ENCODE data around the gene MYMK.

The MYMK gene

GRCh38 chr9:133499132-133499891 is 25.4 kb downstream of the MYMK start:
- no peak for DNase-seq

GRCh38 chr9:133496861-133497842 is 27.6 kb downstream of the MYMK start:
- DNase-seq = no peak

GRCh38 chr9:133495327-133496293 is 29.1 kb downstream of the MYMK start:
- DNase-seq = no peak

- no peak for DNase-seq
These were observed 30.0 kb downstream of the MYMK start for GRCh38 chr9:133494636-133495326.

DNA sequence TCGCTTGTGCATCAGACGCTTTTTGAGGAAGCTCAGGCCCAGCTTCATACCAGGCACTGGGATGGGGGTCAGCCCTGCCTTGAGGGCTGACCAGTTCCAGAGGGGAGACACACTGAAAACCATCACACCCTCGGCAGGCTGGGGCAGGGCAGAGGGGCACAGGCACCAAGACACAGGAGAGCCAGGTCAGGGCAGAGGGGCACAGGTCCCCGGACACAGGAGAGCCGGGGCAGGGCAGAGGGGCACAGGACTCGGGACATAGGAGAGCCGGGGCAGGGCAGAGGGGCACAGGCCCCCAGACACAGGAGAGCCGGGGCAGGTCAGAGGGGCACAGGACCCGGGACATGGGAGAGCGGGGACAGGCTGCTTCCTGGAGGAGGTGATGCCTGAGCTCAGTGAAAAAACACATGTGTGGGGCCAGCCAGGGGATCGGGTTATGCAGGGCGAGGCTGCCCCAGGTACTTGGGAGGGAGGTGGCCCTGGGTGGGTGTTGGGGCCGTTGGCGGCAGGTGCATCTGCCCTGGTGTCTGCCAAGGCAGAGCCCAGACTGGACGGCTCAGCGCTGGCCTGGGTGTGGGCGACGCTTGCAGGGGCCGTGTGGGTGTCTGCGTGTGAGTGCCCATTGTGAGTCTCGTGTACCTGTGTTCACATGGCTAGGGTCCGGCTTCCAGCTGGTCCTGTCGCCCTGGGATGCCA is 30.8 kb downstream of the MYMK start:
- DNase-seq = no peak

DNA sequence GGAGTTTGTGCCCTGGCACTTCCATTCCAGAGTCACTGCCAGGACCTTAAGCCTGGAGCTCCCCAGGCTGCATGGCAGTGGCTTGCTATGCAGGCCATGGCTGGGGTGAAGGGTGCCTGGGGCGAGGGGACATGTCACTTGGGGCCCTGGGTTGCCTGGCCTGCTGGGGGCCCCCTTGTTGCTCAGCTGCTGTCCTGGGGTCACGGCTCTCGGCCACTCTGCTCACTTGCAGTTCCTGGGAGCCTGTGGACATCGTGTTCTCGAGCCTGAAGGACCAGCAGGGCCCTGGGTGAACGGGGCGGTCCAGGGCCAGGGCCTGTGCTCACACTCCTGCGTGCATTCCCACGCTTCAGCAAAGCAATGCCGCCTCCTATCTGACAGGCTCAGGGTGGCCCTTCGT is 31.3 kb downstream of the MYMK start:
- no peak for DNase-seq

DNA sequence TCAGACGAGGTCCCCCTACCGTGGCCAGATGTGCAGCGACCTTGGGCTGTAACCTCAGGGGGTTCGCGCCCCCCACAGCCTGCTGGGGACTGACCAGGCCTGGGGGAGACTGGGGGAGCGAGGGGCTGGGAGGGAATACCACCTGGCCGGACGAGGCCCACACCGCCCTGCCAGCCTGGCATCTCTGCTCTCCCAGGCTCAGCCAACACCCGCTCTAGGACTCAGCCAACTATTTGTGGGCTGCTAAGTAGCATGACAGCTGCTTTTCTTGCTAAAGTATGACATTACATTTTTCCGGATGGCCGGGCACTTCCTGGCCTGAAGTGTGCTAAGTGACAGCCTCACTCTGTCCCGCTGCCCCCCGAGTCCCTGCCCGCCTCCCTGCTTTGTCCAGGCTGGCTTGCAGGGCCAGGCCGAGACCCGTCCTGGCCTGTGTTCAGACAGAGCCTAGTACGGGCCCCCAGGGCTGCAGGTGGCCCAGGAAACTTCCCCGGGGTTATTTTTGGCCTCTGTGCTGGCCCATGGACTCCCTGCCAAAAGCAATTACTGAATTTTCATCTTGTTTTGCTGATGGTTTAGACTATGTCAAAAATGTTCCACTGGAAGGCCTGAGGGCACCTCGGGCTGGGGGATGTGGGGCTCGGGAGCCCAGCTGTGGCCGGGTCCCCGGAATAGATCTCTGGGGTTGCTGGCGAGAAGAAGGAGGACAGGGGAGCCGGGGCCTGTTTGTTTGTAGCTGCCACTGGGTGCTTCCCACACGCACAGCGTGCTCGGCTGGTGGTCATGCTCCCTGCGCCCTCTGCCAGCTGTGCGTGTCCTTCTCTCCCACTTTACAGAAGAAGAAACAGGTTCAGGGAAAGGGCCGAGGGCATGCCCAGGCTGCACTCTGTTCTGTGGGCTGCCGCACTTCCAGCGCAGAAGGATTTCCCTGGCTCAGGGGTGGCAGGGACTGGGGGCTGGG is 32.4 kb downstream of the MYMK start:
- no peak for DNase-seq

DNA sequence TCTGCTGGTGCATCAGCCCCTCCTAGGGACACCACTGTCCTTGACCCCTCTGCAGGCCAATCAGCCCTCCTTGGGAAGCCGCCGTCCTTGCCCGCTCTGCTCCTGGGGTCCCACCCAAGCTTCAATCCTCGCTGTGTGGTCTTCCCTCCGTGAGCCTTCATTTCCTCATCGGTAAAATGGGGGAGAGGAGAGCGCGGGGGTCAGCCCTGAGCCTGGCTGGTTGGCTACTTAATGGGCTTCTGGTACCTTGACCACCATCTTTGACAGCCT is 33.2 kb downstream of the MYMK start:
- no peak for DNase-seq

GRCh38 chr9:133490865-133491655 is 33.7 kb downstream of the MYMK start:
- DNase-seq = no peak

- DNase-seq = no peak
These were observed 34.5 kb downstream of the MYMK start for GRCh38 chr9:133490201-133490681.

GRCh38 chr9:133489253-133490190 is 35.2 kb downstream of the MYMK start:
- DNase-seq = no peak

GRCh38 chr9:133488686-133489252 is 36.0 kb downstream of the MYMK start:
- DNase-seq = no peak

- DNase-seq = no peak
These were observed 37.4 kb downstream of the MYMK start for GRCh38 chr9:133487331-133487725.

DNA sequence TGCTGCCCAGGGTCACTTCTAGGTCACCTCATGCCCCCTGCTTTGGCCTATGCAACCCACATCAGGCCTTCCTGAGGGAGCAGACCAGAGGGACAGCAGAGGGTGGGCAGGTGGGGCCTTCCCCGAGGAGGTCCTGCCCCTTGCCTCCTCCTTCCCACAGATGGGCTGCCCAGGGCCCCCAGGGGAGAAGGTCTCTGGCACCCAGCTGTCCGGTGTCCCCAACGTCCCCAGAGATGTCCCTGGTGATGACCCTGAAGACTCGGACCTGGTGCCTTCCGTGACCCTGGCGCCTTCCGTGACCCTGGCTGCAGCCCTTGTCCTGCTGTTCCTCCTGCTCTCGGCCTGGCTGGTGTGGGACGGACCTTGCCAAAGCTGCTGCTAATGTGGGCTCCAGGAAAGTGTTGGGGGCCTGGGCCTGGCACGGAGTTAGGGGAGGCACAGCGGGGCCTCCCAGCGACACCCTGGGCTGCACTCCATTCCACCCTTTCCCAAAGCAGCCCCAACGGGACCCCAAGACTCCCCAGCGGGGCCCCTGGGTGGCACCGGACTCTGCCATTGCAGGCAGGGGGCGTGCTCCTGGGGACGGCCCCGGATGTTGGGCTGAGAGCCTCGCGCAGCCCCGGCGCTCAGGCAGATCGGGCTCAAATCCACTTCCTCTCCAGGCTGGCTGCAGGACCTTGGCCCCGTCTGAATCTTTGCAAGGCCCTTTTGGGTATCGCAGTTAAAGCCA is 39.1 kb downstream of the MYMK start:
- no peak for DNase-seq

DNA sequence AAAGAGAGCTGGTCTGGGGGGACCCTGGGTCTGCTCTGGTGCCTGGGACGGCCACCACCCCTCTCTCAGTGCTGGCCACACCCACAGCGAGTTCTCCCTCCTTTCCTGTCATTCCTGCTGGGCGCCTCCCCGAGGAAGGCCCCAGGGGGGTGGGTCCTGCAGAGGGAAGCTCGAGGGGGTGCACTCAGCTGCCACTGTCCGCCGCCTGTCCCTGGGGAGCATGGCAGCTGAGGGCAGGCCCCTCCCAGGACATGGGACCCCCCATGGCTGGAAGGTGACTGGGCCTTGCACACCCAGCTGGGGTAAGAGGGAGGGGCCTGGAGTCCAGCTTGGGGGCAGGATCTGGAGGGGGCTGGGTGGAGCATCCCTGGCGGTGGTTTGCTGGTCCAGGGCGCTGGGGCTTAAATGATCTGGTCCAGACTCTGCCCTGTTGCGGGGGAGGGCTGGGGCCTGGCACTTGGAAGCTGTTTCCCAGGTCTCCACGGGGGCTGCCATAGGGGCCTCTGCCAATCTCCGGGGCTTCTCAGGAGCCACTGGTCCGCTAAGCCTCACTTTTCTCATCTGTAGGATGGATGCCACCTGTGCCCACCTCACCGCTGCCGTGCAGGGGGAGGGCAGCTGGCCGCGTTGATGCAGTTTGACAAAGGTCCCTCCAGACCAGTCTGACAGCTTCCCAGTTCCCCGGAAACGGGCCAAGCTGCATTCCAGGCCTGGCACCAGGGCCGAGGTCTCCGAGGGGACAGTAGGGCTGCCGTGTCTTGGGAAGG is 39.9 kb downstream of the MYMK start:
- no peak for DNase-seq

GRCh38 chr9:133483611-133484010 is 41.1 kb downstream of the MYMK start:
- no peak for DNase-seq
